Right ventricle myocardium superior (tissue), 1 donor: ENCODE results near the gene RPS6KA3. TPM values are rescaled to one million over a fixed set of nuclear protein-coding genes. Genes with fewer than 3 reads are reported as not detected.
"Not testable (repeated sequence)": the region's sequence is repeated elsewhere in the genome, so short reads cannot be mapped to it uniquely, and the experiment has no call there.

ENCODE experiments used
- ATAC-seq: fragments of 200-7000 bp; cut with Tn5 transposase; one replicate; pipeline ENCODE4 v1.9.1; 2020; ENCODE audit warnings: mild to moderate bottlenecking; ENCODE audit not compliant: poor library complexity
- DNase-seq: peaks from one replicate; pipeline ENCODE4 v3.0.0-alpha.2; 2020
- intact Hi-C: fragments of 100-400 bp; cut with DNase I; formaldehyde crosslinking; loops from one replicate; pipeline ENCODE4 v1.11.2; 2022
- total RNA-seq: library from RNA; stranded (reverse); fragmentation: NEBNext Ultra II Directional; extraction: Animal tissue kit (Norgen Biotek cat#: 25700); gene quantifications from one replicate; pipeline ENCODE4 v1.2.1, GENCODE V29; 2021
- donor health status: DM: no; HTN: yes; CAD: no; lungs with severe emphysema.

RPS6KA3 gene
- total RNA-seq, 1 donor from 2014 or later = 33.5 TPM

GRCh38 chrX:20128670-20129069, 138.0 kb downstream of the RPS6KA3 start:
- no peak for DNase-seq
- no peak for ATAC-seq
- intact Hi-C loops = no loop called here

GRCh38 chrX:20127440-20127839, 139.3 kb downstream of the RPS6KA3 start:
- intact Hi-C loops, DNase-seq: not testable (repeated sequence)
- ATAC-seq = peak; percentile 72

GRCh38 chrX:20126833-20127232, 139.9 kb downstream of the RPS6KA3 start:
- intact Hi-C loops, DNase-seq, ATAC-seq: not testable (repeated sequence)

GRCh38 chrX:20124964-20125363, 141.7 kb downstream of the RPS6KA3 start:
- DNase-seq (no peak), ATAC-seq (no peak)
- intact Hi-C loops = no loop called here

GRCh38 chrX:20118065-20118824, 148.5 kb downstream of the RPS6KA3 start:
- intact Hi-C loops = no loop called here
- DNase-seq = no peak
- ATAC-seq = no peak

GRCh38 chrX:20116577-20117240, 150.0 kb downstream of the RPS6KA3 start, which contains the start of gene MAP7D2:
MAP7D2 (minus strand) TSS chrX:20116907; CDS start chrX:20116879, 28 bp downstream.
- DNase-seq = no peak
- intact Hi-C loops = no loop called here
- ATAC-seq = peak; percentile 34

GRCh38 chrX:20116087-20116576, 150.6 kb downstream of the RPS6KA3 start:
- no peak for ATAC-seq
- intact Hi-C loops = no loop called here
- no peak for DNase-seq

GRCh38 chrX:20112022-20112774, 154.5 kb downstream of the RPS6KA3 start:
- no peak for DNase-seq
- intact Hi-C loops = no loop called here
- ATAC-seq = no peak

- ATAC-seq = no peak
- intact Hi-C loops = no loop called here
- DNase-seq = no peak
Measured at GRCh38 chrX:20111271-20111670, 155.4 kb downstream of the RPS6KA3 start.

- no peak for ATAC-seq
- no peak for DNase-seq
- intact Hi-C loops = no loop called here
Measured at GRCh38 chrX:20101934-20102581, 164.7 kb downstream of the RPS6KA3 start.

Other genes starting within 250 kb of the RPS6KA3 start
- gene MAP7D2, start 150.0 kb downstream of the RPS6KA3 start, total RNA-seq = 0.40 TPM
- gene EIF1AX, start 125.1 kb downstream of the RPS6KA3 start, total RNA-seq = 58.3 TPM